Measurements from ENCODE around the gene ASAP3. TPM values are rescaled to one million over a fixed set of nuclear protein-coding genes. Genes with fewer than 3 reads are reported as not detected.
A peak's percentile ranks its signal among the peaks of the same experiment; 100 is the strongest.

The ASAP3 gene
- total RNA-seq, 1 experiment from 2014 or later = 17.9 TPM

- intact Hi-C loops (cut with micrococcal nuclease; ENCODE audit: unreplicated experiment) = no loop called here
- H3K4me1 ChIP-seq (ENCODE audit: control insufficient read depth, insufficient read depth, low read length) = no peaks in the 10 kb centered on the region
- no peak for ATAC-seq
- ChIA-PET POLR2A (no interaction called here), CTCF (interaction anchor here (0.7 kb wide), 3 partner anchors 120 to 1528 kb away, joined by 3 to 8 read pairs (median 6); no protein-coding TSS in a partner anchor)
- in situ Hi-C loops (cut with HindIII; ENCODE audit: low pct_unique_long_range_greater_than_20kb, low sequenced_read_pairs) = no loop called here
- no peaks in the 10 kb centered on the region for H3K27me3 ChIP-seq (ENCODE audit: control insufficient read depth, insufficient read depth, low read length)
- no peaks in the 10 kb centered on the region for H3K9me3 ChIP-seq (ENCODE audit: control insufficient read depth, insufficient read depth, low read depth, low read length)
- BruUV-seq (replicated peaks) = no TSS peak
- no peak overlapping the region for H3K4me3 ChIP-seq (ENCODE audit: low read depth in 2 of 2, low read length in 2 of 2)
- TF ChIP-seq TCF7L2 (IDR thresholded peaks at IDR 0.05; ENCODE audit: low read depth, low read length) = no peak
- DNase-seq (ENCODE audit: low read depth, low spot score) = no peak
- no peak overlapping the region for H3K27ac ChIP-seq (ENCODE audit: low read length)
- no peaks in the 10 kb centered on the region for H3K36me3 ChIP-seq (ENCODE audit: control insufficient read depth, insufficient read depth, low read length)
Observed at GRCh38 chr1:23514111-23514679, 30.2 kb upstream of the ASAP3 start.

DNA sequence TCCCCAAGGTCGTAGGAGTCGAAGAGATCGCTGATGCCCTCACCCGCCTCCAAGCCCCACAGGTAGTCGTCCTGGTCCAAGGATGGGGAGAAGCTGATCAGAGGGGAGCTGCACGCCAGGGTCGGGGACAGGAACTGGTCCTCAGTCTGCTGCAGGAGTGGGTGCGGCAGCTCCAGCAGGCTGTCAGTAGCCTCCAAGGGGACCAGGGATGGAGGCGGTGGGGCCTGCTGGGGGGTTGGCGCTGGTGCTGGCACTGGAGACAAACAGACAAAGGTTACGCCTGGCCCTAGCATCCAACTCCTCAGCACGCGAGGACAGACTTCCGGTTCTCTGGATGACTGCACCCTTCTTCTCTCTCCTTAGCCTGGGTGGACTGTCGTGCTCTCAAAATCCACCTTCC, 25.9 kb upstream of the ASAP3 start:
- ChIA-PET POLR2A (no interaction called here), CTCF (no interaction called here)
- DNase-seq (ENCODE audit: low read depth, low spot score) = no peak
- no peaks in the 10 kb centered on the region for H3K27me3 ChIP-seq (ENCODE audit: control insufficient read depth, insufficient read depth, low read length)
- H3K4me3 ChIP-seq (ENCODE audit: low read depth in 2 of 2, low read length in 2 of 2) = no peak overlapping the region
- no peaks in the 10 kb centered on the region for H3K9me3 ChIP-seq (ENCODE audit: control insufficient read depth, insufficient read depth, low read depth, low read length)
- in situ Hi-C loops (cut with HindIII; ENCODE audit: low pct_unique_long_range_greater_than_20kb, low sequenced_read_pairs) (no loop called here), intact Hi-C loops (cut with micrococcal nuclease; ENCODE audit: unreplicated experiment) (no loop called here)
- no peaks in the 10 kb centered on the region for H3K36me3 ChIP-seq (ENCODE audit: control insufficient read depth, insufficient read depth, low read length)
- no TSS peak for BruUV-seq (replicated peaks)
- TF ChIP-seq TCF7L2 (IDR thresholded peaks at IDR 0.05; ENCODE audit: low read depth, low read length) (no peak), POLR2AphosphoS5 (IDR thresholded peaks at IDR 0.05; ENCODE audit: low read depth, low read length) (no peak), SIN3A (IDR thresholded peaks at IDR 0.05; ENCODE audit: borderline replicate concordance, insufficient read depth, low read depth, low read length) (no peak)
- TF ChIP-seq, protein P1, sequence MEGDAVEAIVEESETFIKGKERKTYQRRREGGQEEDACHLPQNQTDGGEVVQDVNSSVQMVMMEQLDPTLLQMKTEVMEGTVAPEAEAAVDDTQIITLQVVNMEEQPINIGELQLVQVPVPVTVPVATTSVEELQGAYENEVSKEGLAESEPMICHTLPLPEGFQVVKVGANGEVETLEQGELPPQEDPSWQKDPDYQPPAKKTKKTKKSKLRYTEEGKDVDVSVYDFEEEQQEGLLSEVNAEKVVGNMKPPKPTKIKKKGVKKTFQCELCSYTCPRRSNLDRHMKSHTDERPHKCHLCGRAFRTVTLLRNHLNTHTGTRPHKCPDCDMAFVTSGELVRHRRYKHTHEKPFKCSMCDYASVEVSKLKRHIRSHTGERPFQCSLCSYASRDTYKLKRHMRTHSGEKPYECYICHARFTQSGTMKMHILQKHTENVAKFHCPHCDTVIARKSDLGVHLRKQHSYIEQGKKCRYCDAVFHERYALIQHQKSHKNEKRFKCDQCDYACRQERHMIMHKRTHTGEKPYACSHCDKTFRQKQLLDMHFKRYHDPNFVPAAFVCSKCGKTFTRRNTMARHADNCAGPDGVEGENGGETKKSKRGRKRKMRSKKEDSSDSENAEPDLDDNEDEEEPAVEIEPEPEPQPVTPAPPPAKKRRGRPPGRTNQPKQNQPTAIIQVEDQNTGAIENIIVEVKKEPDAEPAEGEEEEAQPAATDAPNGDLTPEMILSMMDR (IDR thresholded peaks at IDR 0.05) = no peak
- TF ChIP-seq, protein P2, sequence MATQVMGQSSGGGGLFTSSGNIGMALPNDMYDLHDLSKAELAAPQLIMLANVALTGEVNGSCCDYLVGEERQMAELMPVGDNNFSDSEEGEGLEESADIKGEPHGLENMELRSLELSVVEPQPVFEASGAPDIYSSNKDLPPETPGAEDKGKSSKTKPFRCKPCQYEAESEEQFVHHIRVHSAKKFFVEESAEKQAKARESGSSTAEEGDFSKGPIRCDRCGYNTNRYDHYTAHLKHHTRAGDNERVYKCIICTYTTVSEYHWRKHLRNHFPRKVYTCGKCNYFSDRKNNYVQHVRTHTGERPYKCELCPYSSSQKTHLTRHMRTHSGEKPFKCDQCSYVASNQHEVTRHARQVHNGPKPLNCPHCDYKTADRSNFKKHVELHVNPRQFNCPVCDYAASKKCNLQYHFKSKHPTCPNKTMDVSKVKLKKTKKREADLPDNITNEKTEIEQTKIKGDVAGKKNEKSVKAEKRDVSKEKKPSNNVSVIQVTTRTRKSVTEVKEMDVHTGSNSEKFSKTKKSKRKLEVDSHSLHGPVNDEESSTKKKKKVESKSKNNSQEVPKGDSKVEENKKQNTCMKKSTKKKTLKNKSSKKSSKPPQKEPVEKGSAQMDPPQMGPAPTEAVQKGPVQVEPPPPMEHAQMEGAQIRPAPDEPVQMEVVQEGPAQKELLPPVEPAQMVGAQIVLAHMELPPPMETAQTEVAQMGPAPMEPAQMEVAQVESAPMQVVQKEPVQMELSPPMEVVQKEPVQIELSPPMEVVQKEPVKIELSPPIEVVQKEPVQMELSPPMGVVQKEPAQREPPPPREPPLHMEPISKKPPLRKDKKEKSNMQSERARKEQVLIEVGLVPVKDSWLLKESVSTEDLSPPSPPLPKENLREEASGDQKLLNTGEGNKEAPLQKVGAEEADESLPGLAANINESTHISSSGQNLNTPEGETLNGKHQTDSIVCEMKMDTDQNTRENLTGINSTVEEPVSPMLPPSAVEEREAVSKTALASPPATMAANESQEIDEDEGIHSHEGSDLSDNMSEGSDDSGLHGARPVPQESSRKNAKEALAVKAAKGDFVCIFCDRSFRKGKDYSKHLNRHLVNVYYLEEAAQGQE (IDR thresholded peaks at IDR 0.05; ENCODE audit: insufficient read depth in 1 of 2, low read depth in 2 of 2, low read length in 1 of 2) = no peak
- no peak for ATAC-seq
- no peak overlapping the region for H3K27ac ChIP-seq (ENCODE audit: low read length)
- H3K4me1 ChIP-seq (ENCODE audit: control insufficient read depth, insufficient read depth, low read length) = no peaks in the 10 kb centered on the region

DNA sequence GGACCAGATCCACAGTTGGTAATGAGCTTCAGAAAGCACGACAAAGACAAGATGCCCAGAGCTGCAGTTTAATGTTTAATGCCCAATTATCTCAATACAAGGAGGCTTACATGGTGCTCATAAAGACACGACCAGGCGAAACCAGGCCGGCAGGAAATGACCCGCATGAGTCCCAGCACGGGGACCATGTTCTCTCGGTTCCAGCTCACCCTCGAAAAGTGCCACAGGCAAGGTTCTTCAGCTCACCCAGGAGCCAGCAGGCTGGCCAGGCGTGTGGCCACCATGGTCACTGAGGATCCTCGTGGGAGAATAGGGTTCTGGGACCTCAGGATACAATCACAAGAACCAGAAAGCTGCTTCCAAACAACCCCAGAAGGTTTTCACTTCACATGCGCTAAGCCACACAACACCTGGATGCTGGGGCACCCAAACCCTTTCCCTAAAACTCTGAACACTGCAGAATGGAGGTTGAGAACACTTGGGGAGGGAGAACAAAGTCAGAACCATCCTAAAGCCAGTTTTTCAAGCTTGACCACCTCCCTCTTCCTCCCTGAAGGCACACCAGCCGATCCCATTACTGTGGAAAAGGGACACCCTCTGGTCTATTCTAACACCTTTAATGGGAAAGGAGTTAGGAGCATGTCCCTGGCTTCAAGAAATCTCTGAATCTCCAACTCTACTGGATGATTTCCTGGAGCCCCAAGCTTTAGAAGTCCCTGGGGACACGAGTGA, 22.6 kb upstream of the ASAP3 start:
- ATAC-seq (no peak), DNase-seq (ENCODE audit: low read depth, low spot score) (no peak)
- in situ Hi-C loops (cut with HindIII; ENCODE audit: low pct_unique_long_range_greater_than_20kb, low sequenced_read_pairs) = no loop called here
- TSS peak; percentile 81 for BruUV-seq (replicated peaks)
- ChIA-PET CTCF (no interaction called here), POLR2A (no interaction called here)
- H3K4me3 ChIP-seq (ENCODE audit: low read depth in 2 of 2, low read length in 2 of 2) = no peak overlapping the region
- H3K36me3 ChIP-seq (ENCODE audit: control insufficient read depth, insufficient read depth, low read length) = no peaks in the 10 kb centered on the region
- intact Hi-C loops (cut with micrococcal nuclease; ENCODE audit: unreplicated experiment) = no loop called here
- TF ChIP-seq POLR2AphosphoS5 (IDR thresholded peaks at IDR 0.05; ENCODE audit: low read depth, low read length) (no peak), TCF7L2 (IDR thresholded peaks at IDR 0.05; ENCODE audit: low read depth, low read length) (no peak), SIN3A (IDR thresholded peaks at IDR 0.05; ENCODE audit: borderline replicate concordance, insufficient read depth, low read depth, low read length) (no peak)
- TF ChIP-seq, protein P2 (IDR thresholded peaks at IDR 0.05; ENCODE audit: insufficient read depth in 1 of 2, low read depth in 2 of 2, low read length in 1 of 2) = no peak
- TF ChIP-seq, protein P1 (IDR thresholded peaks at IDR 0.05) = no peak
- no peak overlapping the region for H3K27ac ChIP-seq (ENCODE audit: low read length)
- no peaks in the 10 kb centered on the region for H3K27me3 ChIP-seq (ENCODE audit: control insufficient read depth, insufficient read depth, low read length)
- no peaks in the 10 kb centered on the region for H3K4me1 ChIP-seq (ENCODE audit: control insufficient read depth, insufficient read depth, low read length)
- no peaks in the 10 kb centered on the region for H3K9me3 ChIP-seq (ENCODE audit: control insufficient read depth, insufficient read depth, low read depth, low read length)

Data from Panc1 (cell line).